ENCODE measurements around the gene OSBPL9.
"Not testable (repeated sequence)": the region's sequence is repeated elsewhere in the genome, so short reads cannot be mapped to it uniquely, and the experiment has no call there.

OSBPL9 gene

DNA sequence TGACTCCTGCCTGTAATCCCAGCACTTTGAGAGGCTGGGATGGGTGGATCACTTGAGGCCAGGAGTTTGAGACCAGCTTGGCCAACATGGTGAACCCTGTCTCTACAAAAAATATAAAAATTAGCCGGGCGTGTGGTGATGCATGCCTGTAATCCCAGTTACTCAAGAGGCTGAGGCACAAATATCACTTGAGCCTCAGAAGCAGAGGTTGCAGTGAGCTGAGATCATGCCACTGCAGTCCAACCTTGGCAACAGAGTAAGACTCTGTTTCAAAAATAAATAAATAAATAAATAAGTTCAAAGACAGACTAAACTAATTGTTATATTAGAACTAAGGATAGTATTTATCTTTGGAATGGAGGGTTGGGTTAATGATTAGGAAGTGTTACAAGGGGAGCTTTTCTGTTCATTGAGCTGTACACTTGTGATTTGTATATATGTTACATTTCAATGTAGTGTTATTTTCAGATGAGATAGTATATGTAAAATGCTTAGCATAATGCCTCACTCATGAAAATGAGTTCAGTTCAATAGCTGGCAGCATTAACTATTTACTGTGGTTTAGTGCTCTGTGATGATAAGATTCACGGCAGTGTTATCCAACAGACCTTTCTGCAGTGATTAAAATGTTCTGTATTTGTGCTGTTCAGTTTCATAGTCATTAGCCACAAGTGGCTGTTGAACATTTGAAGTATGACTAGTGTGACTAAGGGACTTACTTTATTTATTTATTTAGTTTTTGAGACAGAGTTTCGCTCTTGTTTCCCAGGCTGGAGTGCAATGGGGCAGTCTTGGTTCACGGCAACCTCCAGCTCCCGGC lies 47.7 kb downstream of the OSBPL9 start:
- DNase-seq (ENCODE audit: low read depth in 2 of 2) = no peak

DNA sequence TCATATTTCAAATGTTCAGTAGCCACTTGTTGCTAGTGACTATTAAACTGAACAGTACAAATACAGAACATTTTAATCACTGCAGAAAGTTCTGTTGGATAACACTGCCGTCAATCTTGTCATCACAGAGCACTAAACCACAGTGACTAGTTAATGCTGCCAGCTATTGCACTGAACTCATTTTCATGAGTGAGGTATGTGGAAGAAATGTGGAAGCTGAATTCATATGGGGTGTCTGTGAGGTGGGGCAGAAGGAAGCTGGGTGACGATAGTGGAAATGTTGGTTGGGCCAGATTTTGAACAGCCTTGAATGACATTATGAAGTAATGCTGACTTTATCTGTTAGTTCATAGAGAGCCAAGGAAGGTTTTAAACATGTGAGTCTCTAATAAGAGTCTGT lies 49.6 kb downstream of the OSBPL9 start:
- DNase-seq (ENCODE audit: low read depth in 2 of 2) = no peak

DNA sequence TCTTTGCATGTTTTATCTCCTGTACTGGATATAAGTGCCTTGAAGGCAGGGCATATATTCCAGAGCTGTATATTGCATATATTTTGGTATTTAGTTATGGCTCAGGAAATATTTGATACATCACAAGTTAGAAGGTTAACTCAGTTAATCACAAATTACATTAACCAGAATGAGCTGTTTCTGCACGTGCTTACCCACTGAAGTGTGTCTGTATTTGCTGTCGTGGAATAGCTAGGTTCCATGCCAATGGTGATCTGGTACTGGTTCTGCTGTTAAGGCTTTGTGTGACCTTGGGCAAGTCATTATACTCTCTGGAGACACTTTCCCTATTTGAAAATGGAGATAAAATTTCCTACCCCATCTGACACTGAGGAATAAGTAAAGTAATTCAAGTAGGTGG lies 50.7 kb downstream of the OSBPL9 start:
- DNase-seq (ENCODE audit: low read depth in 2 of 2) = no peak

DNA sequence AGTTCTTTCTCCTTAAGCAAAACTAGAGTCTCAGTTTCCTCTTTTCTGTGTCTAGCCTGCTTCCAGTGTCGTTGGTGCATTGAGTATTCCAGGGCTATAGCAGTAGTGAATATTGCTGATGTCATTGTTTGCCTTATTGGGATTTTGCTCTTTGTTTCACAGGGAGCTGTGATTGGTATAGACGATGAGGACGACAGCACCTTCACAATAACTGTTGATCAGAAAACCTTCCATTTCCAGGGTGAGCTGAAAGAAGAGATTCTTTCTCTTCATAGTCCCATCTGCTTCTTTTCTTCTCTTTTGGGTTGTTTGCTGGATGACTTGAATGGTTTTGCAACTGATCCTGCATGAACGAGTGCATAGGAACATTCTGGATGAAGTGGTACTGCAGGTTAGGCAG lies 52.4 kb downstream of the OSBPL9 start:
- DNase-seq (ENCODE audit: low read depth in 2 of 2) = no peak

DNA sequence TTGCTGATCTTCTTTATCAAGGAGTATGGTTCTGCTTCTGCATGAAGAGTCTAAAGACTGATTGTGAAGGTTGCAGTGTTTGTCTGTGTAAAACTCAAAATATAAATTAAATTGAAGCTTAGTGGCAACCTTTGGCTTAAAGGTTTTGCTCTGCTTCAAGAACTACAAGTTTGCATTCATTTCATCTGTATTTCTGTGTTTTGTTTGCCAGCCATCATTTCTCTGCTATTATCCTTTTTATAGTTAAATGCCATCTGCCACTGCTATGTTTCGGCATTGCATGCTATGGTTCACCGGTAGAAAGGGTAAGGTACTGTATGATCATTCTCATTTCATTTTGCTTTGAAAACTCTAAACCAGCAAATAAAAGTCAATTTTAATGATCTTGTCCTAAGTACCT lies 52.9 kb downstream of the OSBPL9 start:
- no peak for DNase-seq (ENCODE audit: low read depth in 2 of 2)

DNA sequence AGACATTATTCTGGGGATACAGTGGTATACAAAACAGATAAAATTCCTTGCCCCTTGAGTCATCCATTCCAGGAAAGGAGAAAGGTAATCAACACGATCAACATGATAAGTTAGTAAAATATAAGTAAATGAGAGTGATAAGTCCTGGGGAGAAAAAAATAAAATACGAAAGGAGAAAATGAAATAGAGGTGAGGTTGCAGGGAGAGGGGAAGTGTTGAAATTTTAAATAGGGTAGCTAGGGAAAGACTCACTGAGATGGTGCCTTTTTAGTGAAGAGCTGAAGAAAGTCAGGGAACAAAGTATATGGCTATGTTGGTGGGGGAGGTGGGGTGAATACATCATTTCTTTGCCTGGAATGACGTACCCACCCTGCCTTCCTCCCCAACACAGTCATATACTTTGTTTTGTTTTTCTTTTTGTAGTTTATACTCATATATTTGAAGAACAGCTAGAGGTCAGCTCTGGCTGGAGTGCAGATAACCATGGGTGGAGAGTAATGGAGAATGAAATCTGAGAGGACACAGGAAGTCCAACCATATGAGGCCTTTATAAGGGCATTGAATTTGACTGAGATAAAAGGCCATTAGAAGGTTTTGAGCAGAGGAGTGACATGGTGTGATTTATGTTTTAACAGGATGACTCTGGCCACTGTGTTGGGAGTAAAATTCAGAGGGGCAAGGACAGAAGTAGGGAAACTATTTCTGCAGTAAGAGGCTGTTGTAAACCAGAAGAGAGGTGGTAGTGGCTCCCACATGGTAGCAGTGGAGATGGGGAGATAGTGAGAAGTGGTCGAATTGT lies 54.8 kb downstream of the OSBPL9 start:
- DNase-seq (ENCODE audit: low read depth in 2 of 2) = no peak

DNA sequence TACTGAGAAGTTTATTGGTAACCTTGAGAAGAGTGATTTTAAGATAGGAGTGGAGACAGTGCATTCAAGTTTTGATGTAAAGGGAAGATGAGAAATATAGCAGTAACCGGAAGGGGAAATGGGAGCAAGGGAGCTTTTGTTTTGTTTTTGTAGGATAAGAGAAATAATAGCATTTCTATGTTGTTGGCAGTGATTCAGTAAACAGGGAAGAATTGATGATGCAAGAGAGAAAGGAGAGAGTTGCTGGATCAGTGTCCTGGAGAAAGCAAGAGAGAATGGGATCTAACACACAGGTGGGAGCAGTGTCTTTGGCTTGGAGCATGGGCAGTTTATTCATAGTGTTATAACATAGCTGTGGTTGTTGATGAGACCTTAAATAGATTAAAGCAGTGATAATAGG lies 56.4 kb downstream of the OSBPL9 start:
- no peak for DNase-seq (ENCODE audit: low read depth in 2 of 2)

DNA sequence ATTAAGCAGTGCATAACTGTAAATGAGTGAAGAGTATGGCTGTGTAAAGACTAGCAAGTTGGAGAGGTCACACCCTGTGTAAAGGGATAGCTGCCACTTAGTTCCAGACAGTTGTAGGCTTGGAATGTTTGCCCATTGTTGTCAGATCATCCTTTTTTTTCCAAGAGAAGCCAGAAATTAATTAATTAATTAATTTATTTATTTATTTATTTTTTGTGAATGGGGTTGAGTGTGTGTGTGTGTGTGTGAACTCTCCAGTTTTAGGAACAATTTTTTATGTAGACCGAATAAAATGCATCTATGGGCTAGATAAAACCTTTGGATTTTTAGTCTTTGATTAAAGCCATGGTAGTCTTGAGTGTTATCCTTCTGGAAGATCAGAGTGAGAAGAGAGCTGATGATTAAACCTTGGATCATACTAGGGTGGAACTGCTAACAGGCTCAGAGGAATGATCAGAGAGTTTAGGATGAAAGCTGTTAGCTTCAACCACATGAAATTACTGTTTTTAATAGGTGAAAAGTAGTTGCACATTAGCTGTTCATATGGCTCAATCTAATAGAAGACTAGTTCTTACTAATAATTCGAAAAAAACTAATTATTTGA lies 58.4 kb downstream of the OSBPL9 start:
- no peak for DNase-seq (ENCODE audit: low read depth in 2 of 2)

DNA sequence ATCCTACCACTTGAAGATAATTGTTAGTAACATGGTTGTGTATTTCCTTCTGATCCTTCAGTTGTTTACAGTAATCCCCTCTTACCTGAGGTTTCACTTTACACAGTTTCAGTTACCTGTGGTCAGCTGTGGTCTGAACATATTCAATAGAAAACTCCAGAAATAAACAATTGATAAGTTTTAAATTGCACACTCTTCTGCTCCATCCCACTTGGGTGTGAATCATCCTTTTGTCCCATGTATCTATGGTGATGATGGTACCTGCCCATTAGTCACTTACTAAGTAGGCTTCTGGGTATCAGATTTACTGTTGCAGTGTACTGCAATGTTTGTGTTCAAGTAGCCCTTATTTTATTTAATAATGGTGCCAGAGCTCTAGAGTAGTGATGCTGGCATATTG lies 62.5 kb downstream of the OSBPL9 start:
- no peak for DNase-seq (ENCODE audit: low read depth in 2 of 2)

DNA sequence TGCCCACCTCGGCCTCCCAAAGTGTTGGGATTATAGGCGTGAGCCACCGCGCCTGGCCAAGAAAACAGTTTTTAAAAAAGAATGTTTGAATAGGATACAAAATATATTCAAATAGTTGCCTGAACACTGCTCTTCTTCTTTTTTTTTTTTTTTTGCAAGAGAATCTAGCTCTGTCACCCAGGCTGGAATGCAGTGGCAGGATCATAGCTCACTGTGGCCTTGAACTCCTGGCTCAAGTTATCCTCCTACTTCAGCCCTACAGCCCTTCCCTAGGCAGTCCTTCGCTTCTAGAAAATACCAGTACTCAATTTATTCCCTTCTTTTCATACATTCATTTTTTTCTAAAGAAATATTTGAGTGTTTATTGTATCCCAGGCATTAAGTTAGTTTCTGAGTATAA lies 67.9 kb downstream of the OSBPL9 start:
- DNase-seq (ENCODE audit: low read depth in 2 of 2) = no peak

DNA sequence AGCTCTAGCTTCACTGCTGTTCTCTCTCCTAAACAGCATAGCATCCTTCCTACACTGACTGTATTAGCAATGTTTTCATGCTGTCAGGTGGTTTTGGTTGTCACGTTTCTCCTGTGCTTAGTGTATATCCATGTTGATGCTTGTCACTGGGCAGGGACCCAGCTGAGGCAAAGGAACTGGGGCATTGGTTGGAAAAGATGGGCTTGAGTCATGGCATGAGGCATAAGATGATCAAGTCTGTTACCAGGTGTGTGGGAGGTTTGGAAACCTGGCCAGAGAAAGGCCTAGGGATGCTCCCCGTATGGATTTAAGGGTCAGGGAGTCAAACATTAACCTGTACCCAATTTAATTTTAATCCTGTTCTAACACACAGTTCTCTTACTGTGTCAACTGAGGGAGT lies 69.6 kb downstream of the OSBPL9 start:
- no peak for DNase-seq (ENCODE audit: low read depth in 2 of 2)

DNA sequence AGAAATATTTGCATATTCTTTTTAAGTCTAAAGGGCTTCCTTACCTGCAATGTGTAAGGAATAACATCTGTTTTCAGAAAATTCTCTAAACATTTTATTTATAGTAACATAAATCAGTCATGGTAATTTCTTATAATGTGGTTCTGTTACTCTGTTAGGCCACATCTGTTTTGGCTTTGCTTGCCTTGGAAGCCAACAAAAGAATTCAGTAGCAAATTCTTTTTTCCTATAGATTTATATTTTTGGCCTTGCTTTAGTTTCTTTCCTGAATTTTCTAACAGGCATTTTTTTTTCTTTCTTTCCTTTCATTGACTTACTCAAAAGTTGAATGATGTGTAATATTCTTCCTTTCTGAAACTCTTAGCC lies 72.2 kb downstream of the OSBPL9 start:
- no peak for DNase-seq (ENCODE audit: low read depth in 2 of 2)

DNA sequence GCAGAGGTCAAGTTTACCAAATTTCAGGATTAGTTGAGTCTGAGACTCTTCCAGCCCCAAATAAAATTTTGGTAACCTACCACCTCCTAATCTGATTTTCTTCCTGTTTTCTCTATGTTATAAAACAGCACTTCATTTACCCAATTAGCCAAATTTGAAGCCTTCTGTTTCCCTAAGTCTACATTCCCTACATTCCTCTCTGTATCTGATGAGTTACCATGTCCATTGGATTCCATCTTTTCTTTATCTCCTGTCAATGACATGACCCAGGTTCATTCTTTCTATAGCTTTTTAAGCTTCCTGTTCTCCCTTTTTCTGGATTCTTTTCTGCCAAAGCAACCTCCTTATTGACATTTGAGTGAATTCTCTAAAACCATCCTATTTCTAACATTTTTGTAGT lies 72.8 kb downstream of the OSBPL9 start:
- no peak for DNase-seq (ENCODE audit: low read depth in 2 of 2)

DNA sequence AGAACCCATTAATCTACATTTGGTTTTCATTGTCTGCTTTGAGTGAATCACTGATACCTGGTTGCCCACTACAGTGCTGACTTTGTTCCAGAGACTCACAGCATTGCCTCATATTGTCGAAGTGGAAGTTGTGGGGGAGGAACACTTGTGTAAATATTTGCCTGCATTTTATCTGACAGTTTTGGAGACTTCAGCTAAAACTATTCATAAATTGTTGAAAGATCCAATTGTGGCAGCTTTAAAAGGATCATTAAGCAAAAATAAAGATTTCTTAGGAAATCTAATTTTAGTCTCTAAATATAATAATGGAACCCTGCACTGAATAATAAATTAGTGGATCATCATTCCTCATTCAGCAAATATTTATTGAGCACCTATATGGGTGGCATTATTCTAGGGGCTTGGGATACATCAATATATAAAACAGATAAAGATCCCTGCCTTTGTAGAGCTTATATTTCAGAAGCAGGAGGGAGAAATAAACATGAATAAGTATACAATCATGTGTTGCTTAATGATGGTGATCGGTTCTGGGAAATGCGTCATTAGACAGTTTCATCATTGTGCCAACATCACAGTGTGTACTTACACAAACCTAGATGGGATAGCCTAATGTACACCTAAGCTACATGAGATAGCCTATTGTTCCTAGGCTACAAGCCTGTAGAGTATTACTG lies 73.5 kb downstream of the OSBPL9 start:
- no peak for DNase-seq (ENCODE audit: low read depth in 2 of 2)

DNA sequence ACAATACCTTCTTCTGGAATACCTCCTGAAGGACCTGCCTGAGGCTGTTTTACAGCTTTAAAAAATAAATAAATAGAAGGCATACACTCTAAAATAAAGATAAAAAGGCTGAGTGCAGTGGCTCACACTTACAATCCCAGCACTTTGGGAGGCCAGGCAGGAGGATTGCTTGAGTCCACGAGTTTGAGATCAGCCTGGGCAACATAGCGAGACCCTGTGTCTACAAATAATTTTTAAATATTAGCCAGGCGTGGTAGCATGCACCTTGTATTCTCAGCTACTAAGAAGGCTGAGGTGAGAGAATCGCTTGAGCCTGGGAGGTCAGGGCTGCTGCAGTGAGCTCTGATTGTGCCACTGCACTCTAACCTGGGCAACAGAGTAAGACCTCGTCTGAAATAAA lies 75.0 kb downstream of the OSBPL9 start:
- DNase-seq (ENCODE audit: low read depth in 2 of 2) = no peak

DNA sequence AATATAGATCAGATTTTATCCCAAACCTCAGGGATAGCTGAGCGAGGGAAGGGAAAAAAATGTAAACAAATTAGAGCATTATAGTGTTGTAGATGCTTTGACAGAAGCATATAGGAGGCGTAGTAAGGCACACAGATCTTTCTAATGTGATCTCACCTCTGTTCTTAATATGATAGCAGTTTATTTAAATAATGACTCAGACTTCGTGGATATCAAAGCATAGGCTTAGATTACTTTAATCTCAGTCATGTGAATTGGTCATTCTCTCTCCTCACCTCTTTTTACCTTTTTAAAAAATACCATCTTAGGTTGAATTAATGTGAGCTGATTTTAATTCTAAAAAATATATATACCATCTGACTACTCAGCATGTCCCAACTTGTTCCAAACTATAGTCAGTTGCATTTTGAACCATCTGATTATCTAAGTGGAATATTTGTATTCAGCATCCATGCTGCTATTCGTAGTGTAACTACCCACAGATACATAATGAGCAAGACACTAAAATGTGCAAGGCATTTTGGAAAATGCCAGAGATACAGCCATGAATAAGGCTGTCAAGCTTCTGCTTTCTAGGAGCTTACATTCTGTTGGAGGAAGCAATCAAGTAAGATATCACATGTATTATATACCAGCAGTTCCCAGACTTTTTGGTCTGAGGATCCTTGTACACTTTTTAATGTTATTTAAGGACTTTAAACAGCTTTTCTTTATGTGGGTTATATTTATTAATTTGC lies 76.7 kb downstream of the OSBPL9 start:
- DNase-seq (ENCODE audit: low read depth in 2 of 2) = no peak

DNA sequence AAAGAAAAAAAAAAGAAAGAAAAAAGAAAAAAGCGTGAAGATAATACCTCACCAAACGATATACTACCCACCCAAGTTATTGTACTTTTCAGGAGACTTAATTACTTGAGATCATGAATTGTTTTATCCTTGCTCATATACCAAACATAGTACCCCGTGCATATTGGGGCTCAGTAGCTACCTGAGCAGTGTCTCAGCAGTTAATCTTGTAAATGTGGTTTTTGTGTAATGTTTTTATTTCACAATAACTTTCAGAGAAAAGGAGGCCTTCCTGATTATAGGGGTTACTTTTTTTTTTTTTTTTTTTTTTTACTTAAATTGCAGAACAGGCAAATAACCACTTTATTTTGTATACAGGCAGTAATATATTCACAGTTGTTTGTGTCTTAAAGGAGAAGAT lies 80.3 kb downstream of the OSBPL9 start:
- no peak for DNase-seq (ENCODE audit: low read depth in 2 of 2)

DNA sequence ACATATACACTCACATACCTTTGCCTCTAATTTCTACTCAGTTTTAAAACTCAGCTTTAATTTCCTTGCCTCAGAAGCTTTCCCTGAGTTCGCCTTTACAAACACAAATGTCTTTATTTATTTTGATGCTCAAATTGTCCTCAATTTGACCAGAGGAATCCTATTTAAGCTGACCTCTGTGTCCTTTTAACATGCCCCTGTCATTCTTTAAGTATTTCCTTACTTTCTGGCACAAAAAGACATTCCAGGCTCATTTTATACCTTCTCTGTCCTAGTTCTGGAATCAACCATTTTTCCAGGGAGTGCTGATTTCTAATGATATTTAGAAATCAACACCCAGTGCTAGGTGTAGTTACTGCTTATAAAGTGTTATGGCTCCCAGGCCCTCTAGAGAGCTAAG lies 82.5 kb downstream of the OSBPL9 start:
- no peak for DNase-seq (ENCODE audit: low read depth in 2 of 2)

DNA sequence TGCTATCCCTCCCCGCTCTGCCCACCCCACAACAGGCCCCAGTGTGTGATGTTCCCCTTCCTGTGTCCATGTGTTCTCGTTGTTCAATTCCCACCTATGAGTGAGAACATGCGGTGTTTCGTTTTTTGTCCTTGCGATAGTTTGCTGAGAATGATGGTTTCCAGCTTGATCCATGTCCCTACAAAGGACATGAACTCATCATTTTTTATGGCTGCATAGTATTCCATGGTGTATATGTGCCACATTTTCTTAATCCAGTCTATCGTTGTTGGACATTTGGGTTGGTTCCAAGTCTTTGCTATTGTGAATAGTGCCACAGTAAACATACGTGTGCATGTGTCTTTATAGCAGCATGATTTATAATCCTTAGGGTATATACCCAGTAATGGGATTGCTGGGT lies 84.9 kb downstream of the OSBPL9 start:
- DNase-seq (ENCODE audit: low read depth in 2 of 2) = not testable (repeated sequence)

DNA sequence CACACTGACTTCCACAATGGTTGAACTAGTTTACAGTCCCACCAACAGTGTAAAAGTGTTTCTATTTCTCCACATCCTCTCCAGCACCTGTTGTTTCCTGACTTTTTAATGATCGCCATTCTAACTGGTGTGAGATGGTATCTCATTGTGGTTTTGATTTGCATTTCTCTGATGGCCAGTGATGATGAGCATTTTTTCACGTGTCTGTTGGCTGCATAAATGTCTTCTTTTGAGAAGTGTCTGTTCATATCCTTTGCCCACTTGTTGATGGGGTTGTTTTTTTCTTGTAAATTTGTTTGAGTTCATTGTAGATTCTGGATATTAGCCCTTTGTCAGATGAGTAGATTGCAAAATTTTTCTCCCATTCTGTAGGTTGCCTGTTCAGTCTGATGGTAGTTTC lies 85.3 kb downstream of the OSBPL9 start:
- DNase-seq (ENCODE audit: low read depth in 2 of 2) = not testable (repeated sequence)

DNA sequence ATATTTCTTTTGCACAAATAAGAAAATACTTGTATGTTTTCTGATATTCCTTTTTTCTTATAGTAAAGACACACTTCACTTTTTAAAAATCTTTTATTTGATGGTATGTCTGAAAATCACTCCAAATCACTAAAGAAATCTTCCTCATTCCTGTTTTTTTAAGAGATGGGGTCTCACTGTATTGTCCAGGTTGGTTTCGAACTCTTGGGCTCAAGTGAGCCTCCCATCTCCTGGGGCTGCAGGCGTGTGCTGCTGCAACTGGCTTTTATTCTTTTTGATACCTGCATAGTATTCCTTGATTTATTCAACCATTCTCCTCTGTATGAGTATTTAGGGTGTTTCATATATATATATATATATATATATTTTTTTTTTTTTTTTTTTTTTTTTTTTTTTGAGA lies 88.1 kb downstream of the OSBPL9 start:
- no peak for DNase-seq (ENCODE audit: low read depth in 2 of 2)
